Esophagus (tissue), 2 donors: ENCODE data around the gene KPNA3. TPM values are rescaled to one million over a fixed set of nuclear protein-coding genes. Genes with fewer than 3 reads are reported as not detected.

Experiments
- H3K27ac ChIP-seq, 2 donors: one replicate each; pipeline ENCODE4 v1.5.1; 2013; ENCODE audit warnings: low read depth in 2 of 2, mild to moderate bottlenecking in 2 of 2, inconsistent platforms in 1 of 2, low read length in 1 of 2, moderate library complexity in 1 of 2
- H3K27me3 ChIP-seq, 2 donors: one replicate each; pipeline ENCODE4 v1.6.1; 2013; ENCODE audit warnings: low read length in 2 of 2, control low read depth in 1 of 2, mild to moderate bottlenecking in 1 of 2; ENCODE audit not compliant: insufficient read depth in 2 of 2, control insufficient read depth in 1 of 2
- H3K36me3 ChIP-seq, 2 donors: one replicate each; pipeline ENCODE4 v1.6.1; 2013; ENCODE audit warnings: low read length in 1 of 2; ENCODE audit not compliant: control insufficient read depth in 2 of 2, insufficient read depth in 2 of 2
- H3K4me1 ChIP-seq, 2 donors: one replicate each; pipeline ENCODE4 v1.6.1; 2013; ENCODE audit warnings: low read length in 1 of 2; ENCODE audit not compliant: control insufficient read depth in 2 of 2, insufficient read depth in 2 of 2
- H3K4me3 ChIP-seq, 2 donors: one replicate each; pipeline ENCODE4 v1.5.1; 2013; ENCODE audit warnings: low read length in 2 of 2, mild to moderate bottlenecking in 2 of 2, low read depth in 1 of 2, moderate library complexity in 1 of 2
- H3K9me3 ChIP-seq, 2 donors: one replicate each; pipeline ENCODE4 v1.6.1; 2013; ENCODE audit warnings: mild to moderate bottlenecking in 2 of 2, low read depth in 1 of 2, low read length in 1 of 2, moderate library complexity in 1 of 2; ENCODE audit not compliant: control insufficient read depth in 2 of 2, insufficient read depth in 1 of 2
- WGBS, 2 donors: extraction: QIAGEN DNeasy Blood & Tissue Kit; methylation state at CpG; one replicate each; pipeline ENCODE4 v1.1.7; 2013; 5-methylcytosine and 5-hydroxymethylcytosine counted together
- polyA plus RNA-seq, 2 donors: library from polyadenylated mRNA; stranded (reverse); fragments of 200-250 nt; gene quantifications; one replicate each; pipeline ENCODE4 v1.2.3, GENCODE V29; 2013
- donor health status: healthy with polysubstance abuse.
- donor health status: Bipolar disorder and iron deficiency.

KPNA3 gene
- polyA plus RNA-seq, 2 donors, result 11.7 to 15.0 TPM

GRCh38 chr13:49669735-49670309 is 122.7 kb downstream of the KPNA3 start:
- Histone ChIP-seq H3K27ac (no peak overlapping the region), H3K36me3 (peaks cover 2 to 12% of the 10 kb centered on the region in 2 donors), H3K9me3 (no peaks in the 10 kb centered on the region), H3K27me3 (no peaks in the 10 kb centered on the region), H3K4me3 (no peak overlapping the region), H3K4me1 (no peaks in the 10 kb centered on the region)
- 47 to 58% methylated on average over 5 of the region's 5 CpGs for WGBS, 2 donors

- 53 to 57% methylated on average over 2 of the region's 2 CpGs for WGBS, 2 donors
- H3K27me3 ChIP-seq, result no peaks in the 10 kb centered on the region
Observed at GRCh38 chr13:49667773-49668172, 124.7 kb downstream of the KPNA3 start.

DNA sequence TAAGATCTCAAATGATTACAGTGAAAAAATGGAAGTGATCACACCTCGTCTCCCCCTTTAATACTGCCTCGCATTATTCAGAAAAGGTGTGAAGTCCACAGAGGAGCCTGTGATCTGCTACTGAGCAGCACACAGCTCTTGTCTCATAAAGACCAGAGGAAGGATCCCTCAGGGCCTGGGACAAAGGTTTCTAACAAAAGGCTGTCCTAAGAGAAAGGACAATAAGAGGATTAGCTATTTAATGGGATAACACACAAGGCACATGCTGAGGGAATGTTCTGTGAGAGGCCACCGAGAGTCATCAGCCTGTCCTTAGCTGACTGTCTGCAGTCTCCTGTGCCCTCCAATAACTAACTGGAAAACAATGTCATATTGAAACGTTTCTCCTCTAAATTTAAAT is 127.9 kb downstream of the KPNA3 start:
- Histone ChIP-seq H3K4me1 (no peaks in the 10 kb centered on the region), H3K9me3 (no peaks in the 10 kb centered on the region), H3K27me3 (no peaks in the 10 kb centered on the region), H3K4me3 (no peak overlapping the region), H3K36me3 (peaks cover 2 to 21% of the 10 kb centered on the region in 2 donors), H3K27ac (no peak overlapping the region)
- WGBS, 2 donors, result 90% methylated on average over 4 of the region's 4 CpGs

More at GRCh38 chr13:49667773-49668172, 124.7 kb downstream of the KPNA3 start:
- no peaks in the 10 kb centered on the region for H3K4me1 ChIP-seq
- H3K9me3 ChIP-seq, result no peaks in the 10 kb centered on the region
- peaks cover 2 to 12% of the 10 kb centered on the region in 2 donors for H3K36me3 ChIP-seq
- H3K27ac ChIP-seq, result no peak overlapping the region
- no peak overlapping the region for H3K4me3 ChIP-seq

DNA sequence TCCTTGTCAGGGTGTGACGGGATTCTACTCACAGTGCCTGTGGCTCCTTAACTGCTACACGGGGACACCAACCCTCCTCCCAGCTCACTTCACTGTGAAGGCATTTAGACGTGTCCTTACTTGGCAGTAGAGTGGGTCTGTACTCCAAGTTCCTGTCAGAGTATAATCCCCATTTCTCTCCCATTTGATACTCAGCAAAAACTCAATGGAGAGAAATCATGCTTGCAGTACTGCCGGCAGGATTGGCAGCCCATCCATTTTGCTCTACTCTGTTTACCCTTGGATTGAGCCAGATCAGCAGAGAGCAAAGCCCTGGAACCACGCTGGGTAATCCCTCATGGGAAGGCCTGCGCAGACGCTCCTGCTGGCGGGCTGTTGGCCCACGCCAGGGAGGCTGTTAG is 135.2 kb downstream of the KPNA3 start:
- Histone ChIP-seq H3K27me3 (no peaks in the 10 kb centered on the region), H3K9me3 (no peaks in the 10 kb centered on the region), H3K4me3 (no peak overlapping the region), H3K4me1 (peaks cover 0 to 8% of the 10 kb centered on the region in 2 donors), H3K27ac (peak overlapping the region; percentile 53 to 66), H3K36me3 (peaks cover 0 to 9% of the 10 kb centered on the region in 2 donors)
- WGBS, 2 donors, result 36 to 61% methylated on average over 9 of the region's 9 CpGs

GRCh38 chr13:49655906-49656305 is 136.6 kb downstream of the KPNA3 start:
- Histone ChIP-seq H3K36me3 (peaks cover 0 to 4% of the 10 kb centered on the region in 2 donors), H3K4me3 (no peak overlapping the region), H3K4me1 (peaks cover 0 to 8% of the 10 kb centered on the region in 2 donors), H3K9me3 (no peaks in the 10 kb centered on the region), H3K27me3 (no peaks in the 10 kb centered on the region), H3K27ac (peak overlapping the region; percentile 11 to 53)
- 56 to 61% methylated on average over 3 of the region's 3 CpGs for WGBS, 2 donors

DNA sequence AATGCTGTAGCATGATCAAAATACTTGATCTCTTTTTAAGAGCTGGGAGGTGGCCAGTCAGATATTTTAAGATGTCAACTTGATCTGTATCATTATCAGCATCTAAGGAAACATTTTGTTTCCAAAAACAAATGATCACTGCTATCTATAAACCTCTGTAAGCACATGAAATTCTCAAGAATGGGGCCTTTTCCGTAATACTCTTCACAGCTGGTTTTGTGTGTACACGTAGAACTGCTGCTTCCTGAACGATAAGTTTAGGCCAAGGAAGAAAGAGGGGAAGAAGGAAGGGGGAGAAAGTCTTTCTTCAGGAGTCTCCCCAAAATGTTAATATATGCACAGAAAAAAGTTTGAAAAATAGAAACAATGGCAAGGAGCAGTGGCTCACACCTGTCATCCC is 138.5 kb downstream of the KPNA3 start:
- Histone ChIP-seq H3K27ac (no peak overlapping the region), H3K9me3 (no peaks in the 10 kb centered on the region), H3K27me3 (no peaks in the 10 kb centered on the region), H3K4me3 (no peak overlapping the region), H3K4me1 (peaks cover 0 to 8% of the 10 kb centered on the region in 2 donors), H3K36me3 (no peaks in the 10 kb centered on the region)
- WGBS, 2 donors, result 90 to 94% methylated on average over 3 of the region's 3 CpGs

DNA sequence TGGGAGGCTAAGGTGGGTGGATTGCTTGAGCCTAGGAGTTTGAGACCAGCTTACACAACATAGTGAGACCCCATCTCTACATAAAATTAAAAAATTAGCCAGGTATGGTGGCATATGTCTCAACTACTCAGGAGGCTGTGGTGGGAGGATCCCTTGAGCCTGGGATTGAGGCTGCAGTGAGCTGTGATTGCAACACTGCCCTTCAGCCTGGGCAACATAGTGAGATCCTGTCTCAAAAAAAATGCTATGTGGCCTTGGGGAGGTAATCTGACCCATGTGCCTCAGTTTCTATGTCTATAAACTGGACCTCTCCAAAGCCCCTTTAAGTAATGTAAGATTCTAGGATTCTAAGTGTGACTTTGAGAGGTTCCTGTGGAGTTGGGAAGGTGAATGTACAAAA is 139.0 kb downstream of the KPNA3 start:
- Histone ChIP-seq H3K9me3 (no peaks in the 10 kb centered on the region), H3K27me3 (no peaks in the 10 kb centered on the region), H3K4me3 (no peak overlapping the region), H3K27ac (no peak overlapping the region), H3K36me3 (no peaks in the 10 kb centered on the region), H3K4me1 (peaks cover 0 to 8% of the 10 kb centered on the region in 2 donors)

DNA sequence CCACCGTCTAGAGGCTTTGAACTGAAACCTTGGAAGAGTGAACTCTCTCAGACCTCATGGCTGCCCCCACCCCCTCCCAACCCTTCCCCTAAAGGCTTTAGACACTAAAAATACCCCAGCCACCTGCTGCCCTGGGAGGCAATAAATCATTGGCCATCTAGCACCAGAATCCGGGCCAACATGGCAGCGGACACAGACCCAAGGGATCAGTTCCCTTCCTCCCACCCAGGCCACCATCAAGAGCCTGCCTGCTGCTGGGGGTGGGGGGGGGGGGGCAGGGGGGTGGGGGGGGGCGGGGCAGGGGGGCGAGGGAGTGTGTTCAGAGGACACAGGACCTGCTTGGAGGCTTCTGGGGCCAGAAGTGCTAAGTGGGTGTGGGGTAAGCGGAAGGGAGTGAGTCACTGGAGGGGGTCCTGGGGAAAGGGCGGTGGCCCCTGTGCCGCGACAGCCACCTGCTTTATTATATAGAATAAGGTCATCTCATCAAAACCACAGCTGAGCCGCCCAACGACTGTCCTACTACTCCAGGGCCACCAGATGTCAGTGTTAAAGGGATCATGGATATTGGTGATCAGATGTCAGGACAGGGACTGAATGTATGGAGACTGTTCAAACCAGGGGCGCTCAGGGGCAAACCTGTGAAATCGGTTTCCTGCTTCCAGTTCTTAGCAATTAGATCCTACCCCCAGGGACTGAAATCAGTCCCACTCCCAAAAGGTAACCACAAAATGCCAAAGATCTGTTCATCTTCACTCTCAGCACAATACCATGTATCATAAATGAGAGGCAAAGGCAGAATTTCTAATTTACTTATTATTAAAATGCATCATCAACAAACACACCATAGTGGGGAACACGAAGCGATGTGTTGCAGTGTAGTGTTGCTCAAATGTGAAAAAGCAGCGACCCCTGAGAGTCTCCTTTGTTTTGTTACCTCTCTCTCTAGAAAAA is 139.9 kb downstream of the KPNA3 start:
- Histone ChIP-seq H3K27ac (no peak overlapping the region), H3K27me3 (no peaks in the 10 kb centered on the region)
- WGBS, 2 donors, result 44 to 50% methylated on average over 14 to 16 of the region's 16 CpGs

DNA sequence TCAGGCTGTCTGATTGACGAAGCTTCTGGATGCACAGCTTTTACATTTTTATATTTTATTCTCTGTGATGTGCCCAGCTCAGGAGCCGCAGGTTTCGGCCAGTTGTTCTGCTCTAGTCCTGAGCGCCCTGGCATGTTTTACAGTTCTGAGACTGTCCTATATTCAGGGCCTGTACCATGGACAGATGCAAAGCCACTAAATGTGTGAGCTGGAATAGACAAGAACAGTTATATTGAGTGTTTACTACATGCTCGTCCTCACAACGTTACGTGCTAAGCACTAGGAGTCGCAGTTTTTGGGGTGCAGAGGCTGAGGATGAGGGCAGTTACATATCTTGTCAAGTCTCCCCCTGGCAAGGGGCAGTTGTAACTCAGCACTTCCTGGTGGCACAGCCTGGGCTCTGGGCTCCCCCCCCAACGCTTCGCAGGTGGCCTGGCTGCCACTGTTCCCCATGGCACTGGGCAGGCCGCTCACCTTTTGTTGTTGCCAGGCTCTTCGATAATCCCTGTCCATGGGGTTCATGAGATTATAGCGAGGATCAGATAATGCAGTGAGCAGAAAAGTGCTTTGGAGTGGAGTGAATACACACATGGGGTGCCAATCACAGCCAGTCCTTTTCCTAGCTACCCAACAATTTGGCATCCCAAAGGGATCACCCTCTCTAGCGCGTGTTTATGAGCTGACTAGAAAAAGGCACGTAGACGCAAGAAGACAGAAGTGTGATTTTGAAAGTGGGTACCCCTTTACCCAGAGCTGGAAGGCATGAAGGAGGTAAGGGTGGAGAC is 140.7 kb downstream of the KPNA3 start:
- Histone ChIP-seq H3K27ac (no peak overlapping the region), H3K9me3 (no peaks in the 10 kb centered on the region), H3K4me1 (peaks cover 0 to 3% of the 10 kb centered on the region in 2 donors), H3K36me3 (no peaks in the 10 kb centered on the region), H3K4me3 (no peak overlapping the region), H3K27me3 (no peaks in the 10 kb centered on the region)
- WGBS, 2 donors, result 83% methylated on average over 17 of the region's 17 CpGs

More for the DNA sequence above, 139.9 kb downstream of the KPNA3 start:
- no peaks in the 10 kb centered on the region for H3K9me3 ChIP-seq
- H3K36me3 ChIP-seq, result no peaks in the 10 kb centered on the region
- H3K4me3 ChIP-seq, result no peak overlapping the region
- peaks cover 0 to 4% of the 10 kb centered on the region in 2 donors for H3K4me1 ChIP-seq
